Stimulated activated CD8-positive, alpha-beta memory T cell treated with anti-CD3 and anti-CD28 coated beads, Interleukin-15, amount 100 ng/mL, for 24 hours (primary cell): ENCODE results near the gene FCRLB.
"Not testable (repeated sequence)": the region's sequence is repeated elsewhere in the genome, so short reads cannot be mapped to it uniquely, and the experiment has no call there.

Experiments used
- DNase-seq: peaks from one replicate; pipeline ENCODE4 v3.0.0-alpha.2; 2020; ENCODE audit warnings: low read depth

The FCRLB gene

DNA sequence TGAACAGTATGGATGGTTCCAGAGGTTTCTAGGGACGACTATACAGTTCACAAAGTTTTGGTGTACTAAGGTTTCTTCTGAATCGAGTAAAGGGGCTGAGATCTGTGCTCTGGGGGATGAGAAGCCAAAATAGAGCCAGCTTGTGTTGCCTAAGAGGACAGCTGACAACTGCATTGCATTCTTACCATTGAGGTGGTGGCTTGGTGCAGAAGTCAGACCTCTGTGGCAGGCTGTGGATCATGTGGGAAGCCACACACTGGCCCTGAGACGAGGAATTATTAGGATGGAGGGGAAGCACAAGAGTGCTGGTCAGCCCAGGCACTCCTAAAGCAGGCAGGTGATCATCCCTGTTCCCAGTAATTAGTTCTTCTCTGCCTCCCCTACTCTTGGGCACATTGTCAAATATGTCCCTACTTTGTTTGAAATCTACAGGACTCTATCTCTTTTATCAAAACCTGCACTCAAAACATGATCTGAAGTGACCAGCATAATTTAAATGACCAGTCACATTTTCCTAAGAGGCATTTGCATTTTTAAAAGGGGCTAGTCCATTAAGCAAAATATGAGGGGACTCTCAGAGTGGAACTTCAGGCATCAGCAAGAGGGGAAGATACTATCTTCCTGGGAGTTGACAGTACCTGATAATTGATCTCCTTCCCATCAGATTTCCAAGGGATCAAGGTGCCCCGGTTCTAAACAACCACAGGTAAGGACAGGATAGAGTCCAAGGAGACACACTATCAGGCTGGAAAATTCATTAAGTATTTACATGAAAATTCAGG lies at the start of gene FCRLB:
Gene FCRLB, plus strand, starts transcription at position 589 of the 782 bp plus-strand sequence. CDS start 1,129 bp downstream, outside the sequence.
- no peak for DNase-seq

DNA sequence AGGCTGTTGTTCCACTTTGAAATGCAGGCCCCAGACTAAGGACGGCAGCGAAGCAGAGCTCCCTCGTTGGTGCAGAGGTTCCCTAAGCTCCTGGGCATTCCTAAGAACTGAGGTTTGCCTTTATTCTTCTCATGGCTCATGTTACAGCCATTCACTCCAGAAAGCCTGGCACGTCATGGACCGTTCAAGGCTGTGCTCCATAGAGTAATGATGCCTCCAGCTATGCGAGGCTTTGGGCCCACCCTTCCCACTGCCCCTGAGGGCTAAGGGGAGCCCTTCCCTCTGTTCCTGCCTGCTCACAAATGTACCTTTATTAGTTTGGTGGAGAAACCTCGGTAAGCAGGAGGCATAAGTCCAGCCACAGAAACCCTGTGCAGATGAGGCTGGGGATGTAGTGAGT lies 47.9 kb upstream of the FCRLB start:
- not testable (repeated sequence) for DNase-seq

GRCh38 chr1:161674447-161674846 lies 46.9 kb upstream of the FCRLB start:
- DNase-seq, result not testable (repeated sequence)

- DNase-seq, result not testable (repeated sequence)
Measured at GRCh38 chr1:161674908-161675307, 46.4 kb upstream of the FCRLB start.

DNA sequence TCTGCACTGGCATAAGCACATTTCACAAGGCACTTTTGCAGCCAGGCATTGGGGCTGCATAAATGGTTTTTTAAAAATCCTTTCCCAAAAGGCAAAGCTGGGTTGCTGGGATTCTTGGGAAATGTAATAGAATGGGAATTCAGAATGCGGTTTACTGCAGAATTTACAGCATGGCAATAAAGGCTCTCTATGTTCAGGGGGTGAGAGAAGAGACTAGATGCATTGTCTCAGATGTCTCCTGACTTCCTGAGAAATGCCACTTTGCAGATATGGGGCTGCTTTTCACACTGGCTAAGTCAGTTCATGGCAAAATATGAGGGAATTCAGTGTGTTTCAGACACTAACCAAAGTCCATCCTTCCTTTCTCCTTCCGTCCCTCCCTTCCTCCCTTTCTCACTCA lies 44.9 kb upstream of the FCRLB start:
- DNase-seq, result no peak

DNA sequence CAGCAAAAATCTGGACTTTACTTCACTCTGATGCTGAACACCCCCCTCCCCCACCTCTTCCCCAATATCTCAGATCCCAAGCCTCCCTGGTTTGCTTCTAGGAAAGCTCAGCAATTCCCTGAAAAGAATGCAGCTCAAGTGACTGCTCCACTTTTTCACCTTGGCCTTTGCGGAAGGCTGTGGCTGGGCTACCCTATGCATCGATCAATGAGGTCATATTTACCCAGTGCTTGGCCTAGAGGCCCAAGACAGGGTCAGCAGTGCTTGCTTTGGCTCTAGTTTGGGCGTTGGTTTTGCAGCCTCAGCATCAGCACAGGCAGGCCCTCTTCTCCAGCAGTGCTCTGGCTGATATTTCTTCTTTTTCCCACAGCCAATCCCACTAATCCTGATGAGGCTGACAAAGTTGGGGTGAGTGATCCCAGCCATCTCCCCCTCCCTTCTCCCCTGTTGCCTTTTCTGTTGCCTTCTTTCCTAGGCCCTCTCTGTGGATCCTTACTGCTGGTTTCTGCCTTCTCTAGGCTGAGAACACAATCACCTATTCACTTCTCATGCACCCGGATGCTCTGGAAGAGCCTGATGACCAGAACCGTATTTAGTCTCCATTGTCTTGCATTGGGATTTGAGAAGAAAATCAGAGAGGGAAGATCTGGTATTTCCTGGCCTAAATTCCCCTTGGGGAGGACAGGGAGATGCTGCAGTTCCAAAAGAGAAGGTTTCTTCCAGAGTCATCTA lies 44.2 kb upstream of the FCRLB start:
- DNase-seq, result no peak

- no peak for DNase-seq
Measured at GRCh38 chr1:161678500-161678899, 42.8 kb upstream of the FCRLB start.

DNA sequence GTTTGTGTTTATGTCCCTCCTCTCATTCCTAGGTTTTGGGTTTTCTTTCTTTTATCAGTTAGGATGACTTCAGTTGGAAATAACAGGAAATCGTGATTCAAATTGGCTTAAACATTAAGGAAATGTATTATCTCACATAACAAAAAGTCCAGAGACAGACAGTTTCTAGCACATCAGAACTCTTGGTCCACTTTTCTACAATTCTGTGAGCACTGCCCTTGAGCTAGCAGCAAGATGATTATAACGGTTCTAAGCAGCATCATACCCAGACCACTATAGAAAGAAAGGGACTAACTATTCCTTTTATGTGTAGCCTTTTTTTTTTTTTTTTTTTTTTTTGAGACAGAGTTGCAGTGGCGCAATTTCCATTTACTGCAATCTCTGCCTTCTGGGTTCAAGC lies 39.5 kb upstream of the FCRLB start:
- DNase-seq, result no peak

DNA sequence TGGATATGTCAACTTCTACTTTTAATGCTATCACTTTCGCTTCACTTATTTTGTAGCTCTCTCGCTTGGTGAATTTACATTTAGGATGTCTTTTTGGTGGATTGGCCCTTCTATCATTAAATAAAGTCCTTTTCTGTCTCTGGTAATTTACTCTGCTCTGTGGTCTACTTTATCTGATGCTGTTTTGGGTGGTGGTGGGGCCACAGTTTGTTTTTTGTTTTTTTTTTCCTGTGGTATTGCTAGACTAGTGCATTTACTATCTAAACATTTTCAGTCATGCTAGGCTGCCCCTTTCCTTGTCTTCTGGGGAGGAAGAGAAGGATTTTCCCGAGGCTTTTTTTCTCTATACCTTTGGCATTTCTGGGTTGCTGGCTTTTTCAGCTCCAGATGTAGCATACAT lies 32.4 kb upstream of the FCRLB start:
- no peak for DNase-seq

DNA sequence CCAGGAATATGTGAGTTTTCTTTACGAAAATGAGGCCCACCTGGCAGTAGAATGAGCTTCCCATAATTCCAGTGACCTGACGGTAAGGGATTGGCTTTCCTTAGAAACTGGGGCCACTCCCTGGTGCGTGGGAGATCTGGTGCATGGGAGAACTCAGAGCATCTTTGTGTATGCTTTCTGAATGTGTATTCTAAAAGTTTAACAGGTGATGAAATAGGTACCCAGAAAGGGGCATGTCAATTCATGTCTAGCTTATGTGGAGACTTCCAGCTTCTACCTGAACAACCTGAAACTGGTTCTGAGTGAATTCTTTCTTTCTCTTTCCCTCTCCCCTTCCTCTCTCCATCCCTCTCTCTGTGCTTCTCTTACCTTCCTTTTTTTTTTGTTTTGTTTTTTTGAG lies 29.5 kb upstream of the FCRLB start:
- DNase-seq, result no peak

DNA sequence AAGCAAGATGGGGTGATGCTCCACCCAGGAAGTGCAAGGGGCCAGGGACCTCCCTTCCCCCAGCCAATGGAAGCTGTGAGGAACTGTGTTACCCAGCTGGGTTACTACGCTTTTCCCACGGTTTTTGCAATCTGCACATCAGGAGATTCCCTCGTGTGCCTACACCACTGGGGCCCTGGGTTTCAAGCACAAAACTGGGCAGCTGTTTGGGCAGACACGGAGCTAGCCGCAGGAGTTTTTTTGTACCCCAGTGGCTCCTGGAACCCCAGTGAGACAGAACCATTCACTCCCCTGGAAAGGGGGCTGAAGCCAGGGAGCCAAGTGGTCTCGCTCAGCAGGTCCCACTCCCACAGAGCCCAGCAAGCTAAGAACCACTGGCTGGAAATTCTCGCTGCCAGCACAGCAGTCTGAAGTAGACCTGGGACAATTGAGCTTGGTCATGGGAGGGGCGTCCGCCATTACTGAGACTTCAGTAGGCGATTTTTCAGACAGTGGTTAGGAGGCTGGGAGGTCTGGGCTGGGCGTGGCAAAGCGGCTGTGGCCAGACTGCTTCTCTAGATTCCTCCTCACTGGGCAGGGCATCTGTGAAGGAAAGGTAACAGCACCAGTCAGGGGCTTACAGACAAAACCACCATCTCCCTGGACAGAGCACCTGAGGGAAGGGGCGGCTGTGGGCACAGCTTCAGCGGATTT lies 28.2 kb upstream of the FCRLB start:
- not testable (repeated sequence) for DNase-seq

GRCh38 chr1:161698302-161698701 lies 23.0 kb upstream of the FCRLB start:
- DNase-seq, result not testable (repeated sequence)

- no peak for DNase-seq
Measured at GRCh38 chr1:161702250-161702649, 19.1 kb upstream of the FCRLB start.

DNA sequence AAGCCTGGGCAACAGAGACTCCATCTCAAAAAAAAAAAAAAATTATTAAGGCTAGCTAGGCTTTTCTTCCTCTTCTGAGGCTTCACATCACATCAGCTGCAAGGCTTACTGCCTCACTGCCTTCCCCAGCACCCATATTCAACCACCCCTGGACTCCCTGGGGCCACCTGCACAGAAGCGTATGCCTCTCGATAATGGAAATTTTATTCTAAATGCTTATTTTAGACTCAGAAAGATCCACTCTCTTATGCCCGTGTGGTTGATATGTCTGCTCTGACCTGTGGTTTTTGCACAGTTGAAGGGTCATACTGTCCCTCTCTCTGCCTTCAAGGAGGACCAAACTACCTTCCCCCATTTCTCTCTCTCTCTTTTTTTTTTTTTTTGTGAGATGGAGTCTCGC lies 15.8 kb upstream of the FCRLB start:
- no peak for DNase-seq

- no peak for DNase-seq
Measured at GRCh38 chr1:161706113-161706481, 15.2 kb upstream of the FCRLB start.

GRCh38 chr1:161706482-161707347 lies 14.6 kb upstream of the FCRLB start, which contains the start of gene FCRLA:
Gene FCRLA, plus strand, starts transcription at chr1:161707229. Its CDS starts 36 bp downstream, at chr1:161707265.
- no peak for DNase-seq

- DNase-seq, result no peak
Measured at GRCh38 chr1:161707503-161707902, 13.8 kb upstream of the FCRLB start.

GRCh38 chr1:161709373-161709772 lies 12.0 kb upstream of the FCRLB start:
- no peak for DNase-seq

DNA sequence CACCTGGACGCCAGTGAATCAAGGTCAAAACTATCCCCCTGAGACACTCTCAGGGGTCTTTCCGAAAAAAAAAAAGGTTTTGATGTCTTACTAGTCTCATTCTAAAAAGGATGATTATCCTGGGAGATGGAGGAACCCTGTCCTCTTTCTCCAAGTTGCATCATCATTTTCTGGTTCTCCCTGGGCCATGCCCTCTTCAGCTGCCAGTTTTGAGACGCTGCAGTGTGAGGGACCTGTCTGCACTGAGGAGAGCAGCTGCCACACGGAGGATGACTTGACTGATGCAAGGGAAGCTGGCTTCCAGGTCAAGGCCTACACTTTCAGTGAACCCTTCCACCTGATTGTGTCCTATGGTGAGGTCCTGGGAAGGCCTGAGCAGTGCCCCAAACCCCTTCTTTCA lies 10.8 kb upstream of the FCRLB start:
- DNase-seq, result no peak

DNA sequence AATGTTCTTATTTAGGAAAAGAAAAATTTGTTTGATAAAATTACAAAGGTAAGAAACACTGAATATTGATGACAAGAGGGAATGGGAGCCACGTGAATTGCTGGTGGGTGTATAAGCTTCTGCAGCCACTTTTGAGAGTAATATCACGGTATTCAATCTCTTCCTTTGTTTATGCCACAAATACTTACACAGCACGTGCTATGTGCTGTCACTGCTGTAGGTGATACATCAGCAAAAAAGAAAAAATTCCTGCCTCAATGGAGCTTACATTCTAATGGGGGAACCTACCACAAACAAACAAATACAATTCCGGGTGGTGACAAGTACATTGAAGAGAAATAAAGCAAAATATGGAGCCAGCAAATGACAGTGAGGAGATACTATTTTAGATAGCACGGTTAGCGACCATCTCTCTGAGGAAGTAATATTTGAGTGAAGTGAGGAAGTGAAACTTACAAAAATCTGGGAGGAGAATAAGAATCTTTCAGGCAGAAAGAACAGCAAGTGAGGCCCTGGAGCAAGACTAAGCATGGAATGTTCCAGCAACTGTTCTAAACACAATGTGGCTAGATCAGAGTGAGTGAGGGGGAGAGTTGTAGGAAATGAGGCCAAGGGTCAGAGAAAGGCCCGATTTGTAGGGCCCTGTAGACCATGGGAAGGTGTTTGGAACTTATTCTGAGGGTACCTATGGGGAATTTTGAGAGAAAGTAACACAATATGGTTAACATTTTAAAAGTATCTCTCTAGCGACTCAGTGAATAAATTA lies 2.6 kb upstream of the FCRLB start:
- DNase-seq, result no peak

DNA sequence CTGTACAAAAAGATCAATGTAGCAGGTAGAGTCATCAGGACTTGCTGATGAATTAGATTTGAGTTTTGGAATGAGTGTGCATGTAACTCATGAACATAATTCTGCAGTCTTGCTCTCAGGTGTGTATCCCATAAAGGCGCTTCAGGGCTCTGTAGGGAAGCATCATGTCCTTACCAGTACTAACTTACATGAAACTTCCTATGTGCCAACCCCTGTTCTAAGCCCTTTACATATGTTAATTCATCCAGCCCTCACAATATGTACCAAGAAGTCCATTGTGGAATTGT lies 2.1 kb upstream of the FCRLB start:
- no peak for DNase-seq
